ENCODE data around the gene CDH18. TPM values are rescaled to one million over a fixed set of nuclear protein-coding genes. Genes with fewer than 3 reads are reported as not detected.

Gene CDH18
- total and polyA plus RNA-seq, 3 donors from 2014 or later = 6.4 to 11.3 (median 10.7) TPM

- no peak for DNase-seq
- whole genome bisulfite sequencing, 2 donors = 89 to 94% methylated on average over 1 of the region's 1 CpG
- no peaks in the 10 kb centered on the region for H3K36me3 ChIP-seq (ENCODE audit: low read depth, missing control alignments)
- intact Hi-C loops (cut with DNase I; ENCODE audit: low total_unique reads) = no loop called here
- H3K27me3 ChIP-seq = no peaks in the 10 kb centered on the region
- H3K27ac ChIP-seq = no peak overlapping the region
- H3K9me3 ChIP-seq = no peaks in the 10 kb centered on the region
- TF ChIP-seq CTCF (IDR thresholded peaks at IDR 0.05) = no peak
- TF ChIP-seq POLR2A (IDR thresholded peaks at IDR 0.05) = no peak
- no peak overlapping the region for H3K4me3 ChIP-seq
- H3K4me1 ChIP-seq = no peaks in the 10 kb centered on the region
Observed at GRCh38 chr5:19565466-19565865, 422.5 kb downstream of the CDH18 start.

- no peak overlapping the region for H3K27ac ChIP-seq
- H3K27me3 ChIP-seq = no peaks in the 10 kb centered on the region
- no peak overlapping the region for H3K4me3 ChIP-seq
- DNase-seq = no peak
- H3K36me3 ChIP-seq (ENCODE audit: low read depth, missing control alignments) = no peaks in the 10 kb centered on the region
- 79 to 88% methylated on average over 2 of the region's 2 CpGs for WGBS, 2 donors
- intact Hi-C loops (cut with DNase I; ENCODE audit: low total_unique reads) = no loop called here
- H3K4me1 ChIP-seq = no peaks in the 10 kb centered on the region
- no peaks in the 10 kb centered on the region for H3K9me3 ChIP-seq
- TF ChIP-seq POLR2A (IDR thresholded peaks at IDR 0.05) (no peak), CTCF (IDR thresholded peaks at IDR 0.05) (no peak)
Observed at GRCh38 chr5:19564036-19564435, 424.0 kb downstream of the CDH18 start.

GRCh38 chr5:19555876-19556275, 432.1 kb downstream of the CDH18 start:
- Histone ChIP-seq H3K4me3 (no peak overlapping the region), H3K27ac (no peak overlapping the region), H3K36me3 (ENCODE audit: low read depth, missing control alignments) (no peaks in the 10 kb centered on the region), H3K4me1 (no peaks in the 10 kb centered on the region), H3K27me3 (no peaks in the 10 kb centered on the region), H3K9me3 (no peaks in the 10 kb centered on the region)
- intact Hi-C loops (cut with DNase I; ENCODE audit: low total_unique reads) = no loop called here
- no peak for DNase-seq
- no peak for TF ChIP-seq POLR2A (IDR thresholded peaks at IDR 0.05)
- TF ChIP-seq CTCF (IDR thresholded peaks at IDR 0.05) = no peak

- Histone ChIP-seq H3K27me3 (no peaks in the 10 kb centered on the region), H3K4me3 (no peak overlapping the region), H3K9me3 (no peaks in the 10 kb centered on the region), H3K36me3 (ENCODE audit: low read depth, missing control alignments) (no peaks in the 10 kb centered on the region), H3K4me1 (no peaks in the 10 kb centered on the region), H3K27ac (no peak overlapping the region)
- intact Hi-C loops (cut with DNase I; ENCODE audit: low total_unique reads) = no loop called here
- DNase-seq = no peak
- no peak for TF ChIP-seq POLR2A (IDR thresholded peaks at IDR 0.05)
- TF ChIP-seq CTCF (IDR thresholded peaks at IDR 0.05) = no peak
- WGBS, 2 donors = 78 to 90% methylated on average over 3 of the region's 3 CpGs
Observed at GRCh38 chr5:19555436-19555835, 432.6 kb downstream of the CDH18 start.

- intact Hi-C loops (cut with DNase I; ENCODE audit: low total_unique reads) = no loop called here
- 90 to 94% methylated on average over 1 of the region's 1 CpG for WGBS, 2 donors
- no peaks in the 10 kb centered on the region for H3K36me3 ChIP-seq (ENCODE audit: low read depth, missing control alignments)
- H3K4me3 ChIP-seq = no peak overlapping the region
- no peaks in the 10 kb centered on the region for H3K4me1 ChIP-seq
- DNase-seq = no peak
- H3K27ac ChIP-seq = no peak overlapping the region
- H3K9me3 ChIP-seq = no peaks in the 10 kb centered on the region
- H3K27me3 ChIP-seq = no peaks in the 10 kb centered on the region
- no peak for TF ChIP-seq POLR2A (IDR thresholded peaks at IDR 0.05)
- TF ChIP-seq CTCF (IDR thresholded peaks at IDR 0.05) = no peak
Observed at GRCh38 chr5:19554524-19554923, 433.5 kb downstream of the CDH18 start.
